Activated naive CD8-positive, alpha-beta T cell treated with anti-CD3 and anti-CD28 coated beads, Interleukin-2, amount 10 ng/mL, durations not matched to agents 7 days and 5 days (primary cell): ENCODE measurements around the gene NR4A1. TPM values are rescaled to one million over a fixed set of nuclear protein-coding genes. Genes with fewer than 3 reads are reported as not detected.

Experiments
- ATAC-seq: fragments of 150-1000 bp; cut with Tn5 transposase; one replicate; pipeline ENCODE4 v1.10.0; 2021; ENCODE audit warnings: low read depth, moderate library complexity
- POLR2A ChIA-PET: fragments of 350-600 bp; sonication (Branson Sonifier 250); formaldehyde crosslinking; loops from one replicate; lab custom pipeline; 2021; ENCODE audit warnings: antibody characterized with exemption; lab: Charles Lee
- DNase-seq: peaks from one replicate; pipeline ENCODE4 v3.0.0; 2021
- H3K27ac Mint-ChIP-seq: one replicate; pipeline ENCODE4 v1.8.0; 2022; ENCODE audit warnings: mild to moderate bottlenecking, mixed read lengths
- H3K27me3 Mint-ChIP-seq: one replicate; pipeline ENCODE4 v1.8.0; 2022; ENCODE audit warnings: mild to moderate bottlenecking, moderate library complexity, mixed read lengths
- H3K36me3 Mint-ChIP-seq: one replicate; pipeline ENCODE4 v1.8.0; 2021; ENCODE audit warnings: mild to moderate bottlenecking, mixed read lengths
- H3K4me1 Mint-ChIP-seq: one replicate; pipeline ENCODE4 v1.8.0; 2021; ENCODE audit warnings: mixed read lengths
- H3K4me3 Mint-ChIP-seq: one replicate; pipeline ENCODE4 v1.8.0; 2022; ENCODE audit warnings: mild to moderate bottlenecking, moderate library complexity, mixed read lengths
- H3K9me3 Mint-ChIP-seq: one replicate; pipeline ENCODE4 v1.8.0; 2021; ENCODE audit warnings: mixed read lengths
- total RNA-seq, 2 experiments: library from RNA; stranded (reverse); gene quantifications; one replicate each; pipeline ENCODE4 v1.2.3, GENCODE V29; 2021

Gene NR4A1
- total RNA-seq: 1 to 10 TPM; 8.6 to 8.8 TPM

GRCh38 chr12:52050758-52051541, at the start of gene NR4A1:
NR4A1 (plus strand) TSS chr12:52051442; CDS start chr12:52054329, 2,887 bp downstream.
- Mint-ChIP-seq H3K4me3 (peak within 1 kb of the TSS; percentile 99), H3K9me3 (no peaks in the 10 kb centered on the region), H3K27me3 (peaks cover 2% of the 10 kb centered on the region), H3K36me3 (peaks cover 2% of the 10 kb centered on the region), H3K27ac (peak within 1 kb of the TSS; percentile 99), H3K4me1 (peaks cover 38% of the 10 kb centered on the region)
- POLR2A ChIA-PET: interaction anchor here (0.6 to 4.8 kb wide), 14 partner anchors 10 to 955 kb away, joined by 3 to 63 read pairs (median 5); partner anchors contain the start of genes ATG101 and EIF4B
- ATAC-seq (peak; percentile 80), DNase-seq (peak; percentile 100)

DNA sequence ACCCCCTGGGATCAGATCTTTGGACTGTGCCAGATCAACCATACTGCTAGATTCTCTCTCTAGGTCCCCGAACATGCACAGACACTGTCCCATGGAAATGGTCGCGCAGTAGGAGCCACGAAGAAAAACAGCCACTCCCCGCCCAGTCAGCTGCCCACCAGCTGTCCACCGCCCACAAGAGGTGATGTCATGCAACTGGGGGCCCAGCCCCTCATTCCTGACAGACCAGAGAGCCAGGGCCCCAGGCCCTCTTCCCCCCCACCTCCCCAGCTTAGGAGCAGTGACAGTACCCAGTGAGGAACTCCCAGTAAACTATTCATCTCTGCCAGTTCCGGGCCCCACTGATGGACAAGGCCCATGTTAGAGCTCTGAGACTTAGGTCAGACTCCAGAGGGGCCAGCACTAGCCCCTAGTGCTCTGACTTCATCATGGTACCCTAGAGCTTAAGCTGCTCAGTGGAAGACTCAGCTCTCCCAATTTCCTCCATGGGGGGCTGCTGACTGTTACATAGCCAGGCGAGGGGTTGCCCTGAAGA, 48.2 kb upstream of the NR4A1 start:
- H3K27ac Mint-ChIP-seq: no peak overlapping the region
- DNase-seq (no peak), ATAC-seq (no peak)
- POLR2A ChIA-PET: interaction anchor here (1.5 to 8.5 kb wide), 2 partner anchors 15 to 18 kb away, joined by 3 to 155 read pairs; no protein-coding TSS in a partner anchor
- peaks cover 8% of the 10 kb centered on the region for H3K27me3 Mint-ChIP-seq
- H3K36me3 Mint-ChIP-seq: peaks cover 3% of the 10 kb centered on the region
- H3K4me1 Mint-ChIP-seq: peaks cover 19% of the 10 kb centered on the region
- no peaks in the 10 kb centered on the region for H3K9me3 Mint-ChIP-seq
- H3K4me3 Mint-ChIP-seq: no peak overlapping the region

DNA sequence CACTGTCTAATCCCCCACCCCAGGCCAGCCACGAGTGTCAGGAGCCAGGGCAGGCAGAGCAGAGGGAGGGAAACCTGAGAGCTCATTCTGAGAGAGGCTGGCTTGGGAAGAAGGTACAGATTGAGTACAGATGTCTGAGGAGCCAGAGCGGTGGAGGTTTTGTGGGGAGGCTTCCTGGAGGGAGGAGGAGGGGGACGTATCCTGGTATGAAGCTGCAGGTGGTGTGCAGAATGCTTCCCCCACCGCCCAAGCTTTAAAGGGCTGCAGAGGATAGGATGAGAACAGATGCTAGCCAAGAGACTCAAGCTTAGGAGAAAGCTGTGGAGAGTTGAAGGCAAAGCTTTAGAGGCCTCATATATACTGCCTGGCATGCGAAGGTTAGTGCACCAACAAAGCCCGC, 47.7 kb upstream of the NR4A1 start:
- no peak for DNase-seq
- no peak for ATAC-seq
- POLR2A ChIA-PET: interaction anchor here (0.5 to 8.5 kb wide), 3 partner anchors 15 to 105 kb away, joined by 3 to 155 read pairs (median 4); no protein-coding TSS in a partner anchor
- no peak overlapping the region for H3K4me3 Mint-ChIP-seq
- no peaks in the 10 kb centered on the region for H3K9me3 Mint-ChIP-seq
- H3K27ac Mint-ChIP-seq: no peak overlapping the region
- H3K36me3 Mint-ChIP-seq: peaks cover 5% of the 10 kb centered on the region
- peaks cover 8% of the 10 kb centered on the region for H3K27me3 Mint-ChIP-seq
- peaks cover 22% of the 10 kb centered on the region for H3K4me1 Mint-ChIP-seq

DNA sequence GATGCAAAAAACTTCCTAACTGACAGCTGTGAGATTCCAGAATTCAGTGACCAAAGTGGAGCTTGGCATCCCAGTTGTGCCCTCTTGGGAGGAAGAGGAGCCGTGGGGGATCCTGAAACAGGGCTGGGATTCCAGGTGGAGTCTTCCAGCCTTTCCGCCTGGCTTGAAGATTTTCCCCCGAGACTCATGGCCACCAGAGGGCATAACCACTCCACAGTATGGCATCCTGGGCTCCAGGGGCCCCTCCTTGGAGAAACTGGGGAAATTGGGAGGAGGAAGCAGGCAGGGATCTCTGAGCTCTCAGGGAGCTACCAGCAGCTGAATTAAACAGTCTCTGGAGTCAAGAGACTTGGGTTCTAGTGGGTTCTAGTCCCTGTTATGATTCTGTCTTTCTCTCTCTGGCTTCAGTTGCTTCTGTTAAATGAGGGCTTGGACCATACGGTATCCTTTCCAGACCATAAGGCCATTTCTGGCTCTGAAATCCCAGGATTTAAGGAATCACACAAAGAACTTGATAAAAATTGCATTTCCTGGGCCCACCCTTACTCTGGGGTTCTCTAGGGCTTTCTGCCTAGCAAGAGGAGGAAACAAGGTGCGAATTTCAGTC, 47.1 kb upstream of the NR4A1 start:
- Mint-ChIP-seq H3K27me3 (peaks cover 8% of the 10 kb centered on the region), H3K36me3 (peaks cover 5% of the 10 kb centered on the region), H3K27ac (no peak overlapping the region), H3K4me3 (no peak overlapping the region), H3K4me1 (peaks cover 24% of the 10 kb centered on the region), H3K9me3 (no peaks in the 10 kb centered on the region)
- ATAC-seq: no peak
- DNase-seq: no peak
- POLR2A ChIA-PET: interaction anchor here (0.5 to 8.5 kb wide), 3 partner anchors 16 to 105 kb away, joined by 3 to 155 read pairs (median 4); no protein-coding TSS in a partner anchor

- H3K36me3 Mint-ChIP-seq: peaks cover 4% of the 10 kb centered on the region
- H3K27me3 Mint-ChIP-seq: peaks cover 8% of the 10 kb centered on the region
- H3K4me1 Mint-ChIP-seq: peaks cover 21% of the 10 kb centered on the region
- no peak overlapping the region for H3K4me3 Mint-ChIP-seq
- no peaks in the 10 kb centered on the region for H3K9me3 Mint-ChIP-seq
- POLR2A ChIA-PET: interaction anchor here (1.2 to 8.5 kb wide), 2 partner anchors 16 to 184 kb away, joined by 3 to 155 read pairs; no protein-coding TSS in a partner anchor
- no peak for ATAC-seq
- no peak overlapping the region for H3K27ac Mint-ChIP-seq
- DNase-seq: no peak
These were observed 45.9 kb upstream of the NR4A1 start for GRCh38 chr12:52005218-52005902.

GRCh38 chr12:52005903-52006703, 45.1 kb upstream of the NR4A1 start:
- Mint-ChIP-seq H3K27me3 (peaks cover 8% of the 10 kb centered on the region), H3K27ac (peak overlapping the region; percentile 82), H3K36me3 (peaks cover 2% of the 10 kb centered on the region), H3K4me1 (peaks cover 21% of the 10 kb centered on the region), H3K9me3 (no peaks in the 10 kb centered on the region), H3K4me3 (peak overlapping the region; percentile 86)
- POLR2A ChIA-PET: interaction anchor here (0.7 to 8.5 kb wide), 6 partner anchors 9 to 185 kb away, joined by 3 to 155 read pairs (median 4); partner anchors contain the start of gene ATG101
- DNase-seq (no peak), ATAC-seq (no peak)

- Mint-ChIP-seq H3K4me3 (peak within 1 kb of the TSS; percentile 91), H3K27ac (peak within 1 kb of the TSS; percentile 82), H3K27me3 (peaks cover 8% of the 10 kb centered on the region), H3K4me1 (peaks cover 21% of the 10 kb centered on the region), H3K9me3 (no peaks in the 10 kb centered on the region), H3K36me3 (peaks cover 2% of the 10 kb centered on the region)
- POLR2A ChIA-PET: interaction anchor here (0.7 to 8.5 kb wide), 7 partner anchors 10 to 186 kb away, joined by 3 to 155 read pairs (median 4); partner anchors contain the start of gene ATG101
- peak; percentile 88 for DNase-seq
- peak; percentile 59 for ATAC-seq
These were observed 44.5 kb upstream of the NR4A1 start, which contains the start of gene TAMALIN for GRCh38 chr12:52006726-52007157. TAMALIN (plus strand) TSS chr12:52006946; CDS start chr12:52007020, 74 bp downstream.

GRCh38 chr12:52007158-52007921, 43.9 kb upstream of the NR4A1 start:
- Mint-ChIP-seq H3K9me3 (no peaks in the 10 kb centered on the region), H3K27me3 (peaks cover 8% of the 10 kb centered on the region), H3K4me1 (peaks cover 21% of the 10 kb centered on the region), H3K4me3 (peak overlapping the region; percentile 91), H3K27ac (peak overlapping the region; percentile 79), H3K36me3 (peaks cover 5% of the 10 kb centered on the region)
- POLR2A ChIA-PET: interaction anchor here (0.9 to 8.5 kb wide), 5 partner anchors 11 to 63 kb away, joined by 3 to 155 read pairs (median 4); partner anchors contain the start of gene ATG101
- DNase-seq (peak; percentile 68), ATAC-seq (peak; percentile 53)

GRCh38 chr12:52007982-52008510, 43.2 kb upstream of the NR4A1 start:
- Mint-ChIP-seq H3K4me1 (peaks cover 21% of the 10 kb centered on the region), H3K27ac (peak overlapping the region; percentile 79), H3K9me3 (no peaks in the 10 kb centered on the region), H3K4me3 (peak overlapping the region; percentile 91), H3K36me3 (peaks cover 5% of the 10 kb centered on the region), H3K27me3 (peaks cover 8% of the 10 kb centered on the region)
- no peak for DNase-seq
- ATAC-seq: no peak
- POLR2A ChIA-PET: interaction anchor here (8.5 kb wide), 1 partner anchor 13 kb away, joined by 155 read pairs; no protein-coding TSS in a partner anchor

GRCh38 chr12:52009081-52009751, 42.0 kb upstream of the NR4A1 start:
- H3K4me1 Mint-ChIP-seq: peaks cover 22% of the 10 kb centered on the region
- no peak overlapping the region for H3K27ac Mint-ChIP-seq
- no peak for DNase-seq
- ATAC-seq: no peak
- peaks cover 8% of the 10 kb centered on the region for H3K27me3 Mint-ChIP-seq
- H3K36me3 Mint-ChIP-seq: peaks cover 5% of the 10 kb centered on the region
- no peaks in the 10 kb centered on the region for H3K9me3 Mint-ChIP-seq
- no peak overlapping the region for H3K4me3 Mint-ChIP-seq
- POLR2A ChIA-PET: interaction anchor here (8.5 kb wide), 1 partner anchor 12 kb away, joined by 155 read pairs; no protein-coding TSS in a partner anchor
